HCEC 1CT (cell line): ENCODE measurements around the gene WRAP73.
"Not testable (repeated sequence)": the region's sequence is repeated elsewhere in the genome, so short reads cannot be mapped to it uniquely, and the experiment has no call there.

Source experiments
- DNase-seq: peaks from one replicate; pipeline ENCODE4 v3.0.0-alpha.2; 2017

WRAP73 gene

DNA sequence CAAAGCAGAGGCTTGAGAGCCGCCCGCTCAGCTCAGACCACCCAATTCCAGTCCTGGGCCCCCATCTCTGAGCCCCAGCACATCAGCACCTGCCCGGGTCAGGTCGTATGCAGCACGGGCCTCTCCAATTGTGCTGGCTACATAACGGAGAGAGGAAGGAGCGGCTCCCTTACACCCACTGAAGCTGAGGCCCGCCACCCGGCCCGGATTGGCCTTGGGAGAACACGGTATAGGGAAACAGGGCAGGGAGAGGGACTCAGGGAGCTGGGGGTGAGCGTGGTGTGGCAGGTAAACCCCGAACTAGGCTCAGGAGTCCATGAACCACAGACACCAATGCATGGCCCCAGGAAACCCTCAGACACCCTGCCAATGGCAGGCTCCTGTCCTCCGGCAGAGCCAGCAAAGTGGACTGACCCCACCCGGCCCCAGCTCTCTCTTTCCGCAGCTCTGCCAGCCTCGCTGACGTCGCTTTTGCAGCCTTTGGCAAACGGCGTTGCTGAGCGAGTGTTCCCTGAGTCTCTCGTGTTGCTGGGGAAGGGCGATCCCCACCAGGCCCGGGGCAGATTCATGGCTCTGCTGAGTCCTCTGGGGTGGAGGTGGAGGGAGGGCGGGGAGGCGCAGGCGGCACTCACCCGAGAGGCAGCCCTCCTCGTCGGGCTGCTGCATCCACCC is 55.1 kb downstream of the WRAP73 start:
- DNase-seq: no peak

DNA sequence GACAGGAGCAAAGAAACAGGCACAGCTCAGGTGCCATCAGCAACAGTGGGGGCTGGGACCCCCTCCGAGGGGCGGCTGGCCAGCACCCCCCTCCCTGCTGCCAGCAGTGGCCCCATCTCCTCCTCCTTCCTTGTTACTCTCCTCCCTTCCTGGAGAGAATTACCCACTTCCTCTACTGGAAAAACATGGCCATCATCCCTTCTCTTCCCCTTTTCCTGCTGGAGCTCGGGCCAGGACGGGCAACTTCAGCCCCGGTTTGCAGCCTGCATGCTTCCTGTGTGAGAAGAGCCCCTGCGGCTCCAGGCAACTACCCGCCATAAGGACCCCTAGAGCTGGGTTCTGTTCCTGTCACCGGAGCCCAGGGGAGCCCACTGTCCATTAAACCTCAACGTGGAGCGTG is 56.2 kb downstream of the WRAP73 start:
- no peak for DNase-seq

DNA sequence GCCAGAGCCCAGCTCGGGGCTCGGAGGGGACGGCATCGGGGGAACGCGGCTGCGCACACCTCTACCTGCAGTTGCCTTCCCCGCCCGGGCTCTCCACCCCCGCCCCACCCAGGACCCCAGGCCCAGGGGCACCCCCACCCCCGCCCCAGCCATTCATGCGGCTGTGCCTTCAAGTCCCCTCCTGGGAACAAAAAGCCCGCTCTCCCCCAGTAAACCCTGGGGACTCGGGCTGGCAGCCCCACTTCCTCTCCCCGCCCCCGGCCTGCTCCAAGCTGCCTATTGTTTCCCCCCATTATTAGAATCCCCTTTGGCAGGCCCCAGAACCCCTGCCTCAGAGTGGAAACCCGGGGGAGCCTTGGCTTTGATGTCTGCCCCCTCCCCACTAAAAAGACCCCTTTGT is 56.6 kb downstream of the WRAP73 start:
- no peak for DNase-seq

DNA sequence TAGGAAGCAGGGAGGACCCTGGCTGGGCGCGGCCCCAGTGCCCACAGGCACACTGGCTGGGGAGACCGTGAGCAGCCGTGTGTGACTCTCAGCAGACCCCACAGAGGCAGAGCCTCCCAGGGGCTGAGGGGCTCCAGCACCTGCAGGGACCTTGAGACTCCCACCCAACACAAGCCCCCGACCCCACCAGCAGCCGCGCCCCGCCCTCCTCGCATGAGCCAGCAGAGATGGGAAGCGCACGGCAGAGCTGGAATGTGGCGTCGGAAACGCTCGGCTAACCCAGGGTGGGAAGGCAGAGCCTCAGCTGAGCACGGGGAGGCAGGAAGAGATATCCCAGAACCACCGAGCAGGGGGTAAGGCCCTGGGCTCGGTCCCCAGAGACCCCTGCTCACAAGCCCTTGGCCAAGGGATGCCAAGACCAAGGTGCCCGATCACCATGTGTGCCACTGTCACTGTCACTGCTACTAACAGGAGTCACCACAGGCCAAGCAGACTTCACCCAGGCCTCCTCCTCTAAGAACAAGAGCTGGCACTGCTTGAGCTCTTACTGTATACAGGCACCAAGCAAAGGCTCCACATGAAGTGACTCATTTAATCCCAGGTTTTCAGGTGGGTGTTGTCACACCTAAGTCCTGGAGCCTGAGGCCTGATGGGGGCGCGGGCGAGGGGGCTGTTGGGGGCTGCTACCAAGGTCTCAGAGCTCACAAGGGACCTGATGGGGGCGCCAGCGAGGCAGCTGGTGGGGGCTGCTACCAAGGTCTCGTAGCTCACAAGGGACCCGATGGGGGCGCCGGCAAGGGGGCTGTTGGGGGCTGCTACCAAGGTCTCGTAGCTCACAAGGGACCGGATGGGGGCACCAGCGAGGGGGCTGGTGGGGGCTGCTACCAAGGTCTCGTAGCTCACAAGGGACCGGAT is 58.7 kb downstream of the WRAP73 start:
- no peak for DNase-seq

DNA sequence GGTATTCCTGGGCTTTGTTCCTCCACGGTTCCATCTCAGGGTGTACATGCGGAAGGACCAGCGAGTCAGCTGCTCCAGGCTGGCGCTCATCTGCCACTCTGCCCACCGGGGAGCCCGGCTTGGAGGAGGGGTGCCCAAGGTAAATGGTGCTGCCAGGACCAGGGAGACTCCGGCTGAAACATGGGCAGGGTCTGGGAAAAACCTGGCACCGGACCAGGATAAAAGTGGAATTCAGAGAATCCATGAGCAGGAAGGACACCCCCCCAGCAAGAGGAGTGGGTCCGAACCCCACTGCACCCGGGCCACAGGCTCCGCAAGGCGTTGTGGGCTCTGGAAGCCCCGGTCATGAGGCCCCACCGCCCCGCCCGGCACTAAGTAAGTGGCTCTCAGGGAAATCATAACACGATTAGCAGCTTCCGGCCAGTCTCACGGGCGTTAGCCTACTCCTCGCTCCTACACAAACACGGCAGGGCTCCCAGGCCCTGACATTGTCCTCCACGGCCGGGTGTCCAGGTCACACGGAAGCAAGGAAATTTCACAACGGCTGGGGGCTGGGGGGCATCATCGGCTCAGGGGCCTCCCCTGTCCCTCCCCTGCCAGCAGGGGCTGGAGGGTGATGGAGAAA is 59.7 kb downstream of the WRAP73 start:
- no peak for DNase-seq

DNA sequence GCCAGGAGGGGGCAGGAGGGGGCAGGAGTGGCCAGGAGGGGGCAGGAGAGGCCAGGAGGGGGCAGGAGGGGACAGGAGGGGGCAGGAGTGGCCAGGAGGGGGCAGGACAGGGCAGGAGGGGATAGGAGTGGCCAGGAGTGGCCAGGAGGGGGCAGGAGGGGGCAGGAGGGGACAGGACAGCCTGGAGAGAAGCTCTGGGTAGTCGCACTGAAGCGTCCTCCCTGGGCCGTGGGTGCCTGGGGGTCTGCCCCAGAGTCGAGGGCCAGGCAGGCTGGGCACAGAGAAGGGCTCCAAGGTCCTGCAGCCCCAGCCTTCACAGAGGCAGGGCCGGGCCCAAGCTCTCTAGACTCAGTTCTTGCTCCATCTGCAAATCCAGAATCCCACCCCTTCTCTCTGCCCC is 61.5 kb downstream of the WRAP73 start:
- DNase-seq: no peak

DNA sequence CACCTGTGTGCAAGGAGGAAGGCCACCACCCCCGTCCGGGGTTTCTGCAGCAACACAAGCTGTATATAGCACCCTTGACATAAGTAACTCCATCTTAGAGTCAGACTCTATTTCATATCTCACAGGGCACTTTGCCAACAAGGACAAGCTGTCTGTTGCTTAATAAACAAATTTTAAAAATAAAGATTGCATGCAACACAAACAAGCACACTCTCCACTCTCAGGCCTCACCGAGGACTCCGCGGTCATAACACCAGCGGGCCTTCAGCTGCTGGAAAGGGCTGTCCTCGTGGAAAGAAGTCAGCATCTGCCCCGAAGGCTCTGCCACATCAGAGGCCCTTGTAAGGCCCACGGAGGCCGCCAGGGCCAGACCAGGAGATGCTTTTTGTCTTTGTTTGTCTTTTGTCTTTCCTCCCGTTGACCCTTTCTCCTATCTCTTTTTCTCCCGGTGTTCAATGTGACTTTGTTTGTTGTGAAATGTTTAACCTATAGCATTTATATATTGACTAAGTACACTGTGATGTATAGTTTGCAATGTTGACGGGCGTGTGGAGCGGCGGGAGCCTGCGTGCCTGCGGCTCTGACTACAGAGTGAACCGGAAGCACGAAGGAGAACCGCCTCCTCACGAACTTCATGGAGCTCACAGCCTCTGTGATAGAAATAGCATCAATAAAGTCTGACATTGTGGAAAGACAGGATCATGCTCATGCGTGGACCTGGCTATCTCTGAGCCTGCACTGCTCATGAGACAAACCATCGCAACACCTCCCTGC is 62.7 kb downstream of the WRAP73 start:
- no peak for DNase-seq

DNA sequence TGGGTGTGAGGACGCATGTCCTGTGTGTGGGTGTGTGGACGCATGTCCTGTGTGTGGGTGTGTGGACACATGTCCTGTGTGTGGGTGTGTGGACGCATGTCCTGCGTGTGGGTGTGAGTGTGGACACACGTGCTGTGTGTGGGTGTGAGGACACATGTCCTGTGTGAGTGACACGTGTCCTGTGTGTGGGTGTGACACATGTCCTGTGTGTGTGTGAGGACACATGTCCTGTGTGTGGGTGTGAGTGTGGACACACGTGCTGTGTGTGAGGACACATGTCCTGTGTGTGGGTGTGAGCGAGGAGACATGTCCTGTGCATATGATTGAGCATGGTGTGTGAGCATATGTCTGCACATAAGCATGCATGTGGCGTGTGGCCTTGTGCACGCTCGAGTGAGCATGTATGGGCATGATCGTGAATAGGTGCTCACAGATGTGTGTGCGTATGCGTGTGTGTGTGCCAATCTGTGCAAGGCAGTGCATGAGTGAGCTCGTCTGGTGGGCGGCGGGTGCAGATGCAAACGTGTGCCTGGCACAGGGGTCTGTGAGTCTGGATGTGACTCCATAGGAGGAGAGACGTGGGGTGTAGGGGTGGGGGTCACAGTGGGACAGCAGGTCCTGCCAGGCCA is 63.8 kb downstream of the WRAP73 start:
- DNase-seq: no peak

DNA sequence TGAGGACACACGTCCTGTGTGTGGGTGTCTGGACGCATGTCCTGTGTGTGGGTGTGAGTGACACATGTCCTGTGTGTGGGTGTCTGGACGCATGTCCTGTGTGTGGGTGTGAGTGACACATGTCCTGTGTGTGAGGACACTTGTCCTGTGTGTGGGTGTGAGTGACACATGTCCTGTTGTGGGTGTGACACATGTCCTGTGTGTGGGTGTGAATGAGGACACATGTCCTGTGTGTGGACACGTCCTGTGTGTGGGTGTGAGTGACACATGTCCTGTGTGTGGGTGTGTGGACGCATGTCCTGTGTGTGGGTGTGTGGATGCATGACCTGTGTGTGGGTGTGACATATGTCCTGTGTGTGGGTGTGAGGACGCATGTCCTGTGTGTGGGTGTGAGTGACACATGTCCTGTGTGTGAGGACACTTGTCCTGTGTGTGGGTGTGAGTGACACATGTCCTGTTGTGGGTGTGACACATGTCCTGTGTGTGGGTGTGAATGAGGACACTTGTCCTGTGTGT is 64.5 kb downstream of the WRAP73 start:
- not testable (repeated sequence) for DNase-seq

DNA sequence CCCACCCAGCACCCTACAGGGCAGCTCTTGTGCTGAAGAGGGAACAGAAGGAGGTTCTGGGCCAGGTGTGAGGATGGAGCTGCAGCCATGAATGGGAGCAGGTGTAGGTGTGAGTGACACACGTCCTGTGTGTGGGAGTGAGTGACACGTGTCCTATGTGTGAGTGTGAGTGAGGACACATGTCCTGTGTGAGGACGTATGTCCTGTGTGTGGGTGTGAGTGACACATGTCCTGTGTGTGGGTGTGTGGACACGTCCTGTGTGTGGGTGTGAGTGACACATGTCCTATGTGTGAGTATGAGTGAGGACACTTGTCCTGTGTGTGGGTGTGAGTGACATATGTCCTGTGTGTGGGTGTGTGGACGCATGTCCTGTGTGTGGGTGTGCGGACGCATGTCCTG is 65.0 kb downstream of the WRAP73 start:
- DNase-seq: no peak

DNA sequence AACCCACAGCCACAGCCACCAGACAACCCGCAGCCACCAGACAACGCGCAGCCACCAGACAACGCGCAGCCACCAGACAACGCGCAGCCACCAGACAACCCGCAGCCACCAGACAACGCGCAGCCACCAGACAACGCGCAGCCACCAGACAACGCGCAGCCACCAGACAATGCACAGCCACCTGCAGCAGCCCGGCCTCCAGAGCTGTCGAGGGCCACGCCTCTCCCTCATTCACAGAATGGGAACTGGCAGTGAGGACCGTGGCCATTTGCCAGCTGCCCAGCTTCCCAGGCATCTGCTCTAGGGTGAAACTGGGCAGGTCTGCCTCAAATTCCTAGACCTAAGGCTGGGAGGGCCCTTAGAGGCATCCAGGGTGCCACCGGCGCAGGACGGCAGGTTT is 66.2 kb downstream of the WRAP73 start:
- DNase-seq: not testable (repeated sequence)

DNA sequence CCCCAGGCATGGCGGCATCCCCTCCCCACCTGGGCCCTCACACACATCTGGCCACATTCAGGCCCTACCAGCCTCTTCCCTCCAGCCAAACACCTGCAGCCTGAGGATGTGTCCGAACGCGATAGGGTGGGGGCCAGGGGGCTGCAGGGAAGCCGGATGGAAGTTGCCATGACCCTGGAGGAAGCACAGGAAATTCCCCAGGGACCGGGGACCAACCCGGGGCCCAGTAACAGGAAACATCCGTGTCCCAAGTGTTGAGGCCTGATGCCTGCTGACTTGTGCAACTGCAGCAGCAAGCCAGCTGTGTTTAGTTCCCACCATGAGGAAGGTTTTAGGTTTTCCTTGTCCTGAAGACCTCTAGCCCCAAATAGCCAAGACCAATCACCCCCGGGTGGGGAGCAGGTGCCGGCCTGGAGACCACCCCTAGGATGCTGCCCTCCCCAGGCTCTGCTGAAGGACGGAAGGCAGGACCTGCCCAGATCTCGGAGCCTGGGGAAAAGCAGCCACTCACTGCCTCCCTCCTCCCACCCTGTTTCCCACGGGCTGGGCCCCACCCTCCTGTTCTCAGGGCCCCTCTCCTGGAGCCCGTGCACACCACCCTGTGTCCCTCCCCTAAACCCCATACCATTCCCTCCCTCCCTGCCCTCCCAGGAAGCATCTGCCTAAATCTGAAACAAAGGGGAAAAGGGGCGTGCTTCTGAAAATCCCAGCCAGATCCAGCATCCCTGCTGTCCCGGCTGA is 68.4 kb downstream of the WRAP73 start:
- no peak for DNase-seq
